ENCODE data around the gene PDE11A. TPM values are rescaled to one million over a fixed set of nuclear protein-coding genes. Genes with fewer than 3 reads are reported as not detected.

The PDE11A gene
- total and polyA plus RNA-seq, 3 donors from 2014 or later = 2.2 to 7.8 (median 3.3) TPM

GRCh38 chr2:178106053-178106452 lies 33.5 kb upstream of the PDE11A start:
- Histone ChIP-seq H3K36me3 (ENCODE audit: low read depth, missing control alignments) (no peaks in the 10 kb centered on the region), H3K9me3 (no peaks in the 10 kb centered on the region), H3K4me3 (no peak overlapping the region), H3K27me3 (no peaks in the 10 kb centered on the region), H3K4me1 (no peaks in the 10 kb centered on the region), H3K27ac (no peak overlapping the region)
- TF ChIP-seq CTCF (IDR thresholded peaks at IDR 0.05) (no peak), POLR2A (IDR thresholded peaks at IDR 0.05) (no peak)
- intact Hi-C loops (cut with DNase I; ENCODE audit: low total_unique reads) = no loop called here
- DNase-seq = no peak
- WGBS, 2 donors = 65 to 73% methylated on average over 2 of the region's 2 CpGs

- H3K27ac ChIP-seq = no peak overlapping the region
- DNase-seq = no peak
Observed at GRCh38 chr2:178105566-178105965, 33.0 kb upstream of the PDE11A start.

GRCh38 chr2:178101321-178102079 lies 28.9 kb upstream of the PDE11A start:
- intact Hi-C loops (cut with DNase I; ENCODE audit: low total_unique reads) = no loop called here
- no peak for DNase-seq
- TF ChIP-seq POLR2A (IDR thresholded peaks at IDR 0.05) (no peak), CTCF (IDR thresholded peaks at IDR 0.05) (no peak)
- Histone ChIP-seq H3K27ac (no peak overlapping the region), H3K36me3 (ENCODE audit: low read depth, missing control alignments) (no peaks in the 10 kb centered on the region), H3K9me3 (no peaks in the 10 kb centered on the region), H3K27me3 (no peaks in the 10 kb centered on the region), H3K4me1 (no peaks in the 10 kb centered on the region), H3K4me3 (no peak overlapping the region)
- 89 to 93% methylated on average over 3 of the region's 3 CpGs for WGBS, 2 donors

More at GRCh38 chr2:178105566-178105965, 33.0 kb upstream of the PDE11A start:
- intact Hi-C loops (cut with DNase I; ENCODE audit: low total_unique reads) = no loop called here
- Histone ChIP-seq H3K4me3 (no peak overlapping the region), H3K4me1 (no peaks in the 10 kb centered on the region), H3K36me3 (ENCODE audit: low read depth, missing control alignments) (no peaks in the 10 kb centered on the region), H3K9me3 (no peaks in the 10 kb centered on the region), H3K27me3 (no peaks in the 10 kb centered on the region)
- TF ChIP-seq CTCF (IDR thresholded peaks at IDR 0.05) (no peak), POLR2A (IDR thresholded peaks at IDR 0.05) (no peak)
- 62 to 82% methylated on average over 2 of the region's 2 CpGs for WGBS, 2 donors

- DNase-seq = no peak
- no peak for TF ChIP-seq CTCF (IDR thresholded peaks at IDR 0.05)
- no peak for TF ChIP-seq POLR2A (IDR thresholded peaks at IDR 0.05)
- intact Hi-C loops (cut with DNase I; ENCODE audit: low total_unique reads) = no loop called here
- no peaks in the 10 kb centered on the region for H3K9me3 ChIP-seq
- H3K27ac ChIP-seq = no peak overlapping the region
- H3K36me3 ChIP-seq (ENCODE audit: low read depth, missing control alignments) = no peaks in the 10 kb centered on the region
- H3K27me3 ChIP-seq = no peaks in the 10 kb centered on the region
- H3K4me3 ChIP-seq = no peak overlapping the region
- H3K4me1 ChIP-seq = no peaks in the 10 kb centered on the region
Observed at GRCh38 chr2:178093471-178093870, 20.9 kb upstream of the PDE11A start.

- H3K27me3 ChIP-seq = no peaks in the 10 kb centered on the region
- H3K4me3 ChIP-seq = no peak overlapping the region
- TF ChIP-seq CTCF (IDR thresholded peaks at IDR 0.05) (no peak), POLR2A (IDR thresholded peaks at IDR 0.05) (no peak)
- H3K9me3 ChIP-seq = no peaks in the 10 kb centered on the region
- H3K27ac ChIP-seq = no peak overlapping the region
- intact Hi-C loops (cut with DNase I; ENCODE audit: low total_unique reads) = no loop called here
- 66 to 72% methylated on average over 6 of the region's 6 CpGs for WGBS, 2 donors
- no peaks in the 10 kb centered on the region for H3K36me3 ChIP-seq (ENCODE audit: low read depth, missing control alignments)
- no peak for DNase-seq
- no peaks in the 10 kb centered on the region for H3K4me1 ChIP-seq
Observed at GRCh38 chr2:178088774-178089270, 16.2 kb upstream of the PDE11A start.
